Stimulated activated CD4-positive, alpha-beta T cell treated with anti-CD3 and anti-CD28 coated beads, Interleukin-12 subunit alpha, Interleukin-12 subunit beta, amount 100 ng/mL, for 24 hours (primary cell): ENCODE data around the gene GDF7.

ENCODE experiments used
- DNase-seq, 2 experiments: peaks; one replicate each; pipeline ENCODE4 v3.0.0-alpha.2; 2020; ENCODE audit warnings: low read depth in 2 of 2

Gene GDF7

DNA sequence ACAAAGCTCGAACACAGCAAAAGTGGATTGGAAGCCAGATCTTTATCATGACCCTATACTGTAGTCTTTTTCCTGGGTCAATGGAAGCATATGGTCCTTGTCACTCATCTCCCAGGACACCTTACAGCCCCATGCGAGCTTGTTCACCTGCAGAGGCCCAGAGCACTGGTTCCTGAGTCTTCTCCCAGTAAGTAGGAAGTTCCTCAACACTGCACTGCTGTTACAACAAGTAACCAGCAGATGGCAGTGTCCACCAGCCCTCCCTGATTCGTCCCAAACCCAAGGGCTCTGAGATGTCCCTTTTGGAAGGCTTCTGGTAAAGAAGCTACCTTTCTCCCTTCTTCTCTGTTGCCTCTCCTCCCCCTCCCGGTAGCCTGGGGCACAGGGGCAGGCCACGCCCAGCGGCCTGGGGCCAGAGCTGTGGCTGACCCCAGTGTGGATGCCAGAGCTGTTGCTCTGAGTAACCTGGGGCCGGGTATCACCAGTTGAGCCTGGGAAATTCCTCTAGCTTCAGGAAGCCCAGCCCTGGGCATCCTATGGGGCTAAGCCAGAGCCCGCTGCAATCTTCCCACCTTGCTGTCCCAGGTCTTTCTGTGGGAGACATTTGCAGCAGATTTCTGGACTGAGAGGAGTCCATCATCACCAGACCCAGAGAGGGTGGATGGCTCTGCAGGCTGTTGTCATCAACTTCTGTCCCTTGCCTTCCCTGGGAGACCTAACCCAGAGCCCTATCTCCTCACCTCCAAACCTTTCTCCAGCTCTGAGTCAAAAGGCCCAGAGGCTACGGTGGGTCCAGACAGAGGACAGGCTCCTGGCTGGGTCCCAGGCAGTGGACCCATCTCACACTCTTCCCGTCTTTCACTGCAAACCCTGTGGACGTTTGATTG is 5.3 kb upstream of the GDF7 start:
- peak; percentile 38 to 57 for DNase-seq

GRCh38 chr2:20662308-20662937 is 4.5 kb upstream of the GDF7 start:
- DNase-seq = no peak

- DNase-seq = no peak
These were observed 3.5 kb upstream of the GDF7 start for GRCh38 chr2:20663196-20664070.

DNA sequence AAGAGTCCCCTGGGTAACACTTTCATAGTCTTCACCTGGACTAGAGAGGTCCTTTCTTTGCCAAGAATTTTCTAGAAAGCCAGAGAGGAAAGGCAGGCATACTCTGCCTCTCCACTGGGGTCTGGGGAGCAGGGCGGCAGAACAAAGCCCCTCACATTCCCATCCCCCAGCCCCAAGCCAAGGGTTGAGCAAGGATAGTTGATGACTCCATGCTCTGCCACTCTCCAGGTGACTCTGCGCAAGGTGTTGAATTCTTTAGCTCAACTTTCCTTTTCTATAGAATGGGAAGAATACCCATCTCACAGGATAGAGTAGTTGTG is 2.9 kb upstream of the GDF7 start:
- DNase-seq = no peak

DNA sequence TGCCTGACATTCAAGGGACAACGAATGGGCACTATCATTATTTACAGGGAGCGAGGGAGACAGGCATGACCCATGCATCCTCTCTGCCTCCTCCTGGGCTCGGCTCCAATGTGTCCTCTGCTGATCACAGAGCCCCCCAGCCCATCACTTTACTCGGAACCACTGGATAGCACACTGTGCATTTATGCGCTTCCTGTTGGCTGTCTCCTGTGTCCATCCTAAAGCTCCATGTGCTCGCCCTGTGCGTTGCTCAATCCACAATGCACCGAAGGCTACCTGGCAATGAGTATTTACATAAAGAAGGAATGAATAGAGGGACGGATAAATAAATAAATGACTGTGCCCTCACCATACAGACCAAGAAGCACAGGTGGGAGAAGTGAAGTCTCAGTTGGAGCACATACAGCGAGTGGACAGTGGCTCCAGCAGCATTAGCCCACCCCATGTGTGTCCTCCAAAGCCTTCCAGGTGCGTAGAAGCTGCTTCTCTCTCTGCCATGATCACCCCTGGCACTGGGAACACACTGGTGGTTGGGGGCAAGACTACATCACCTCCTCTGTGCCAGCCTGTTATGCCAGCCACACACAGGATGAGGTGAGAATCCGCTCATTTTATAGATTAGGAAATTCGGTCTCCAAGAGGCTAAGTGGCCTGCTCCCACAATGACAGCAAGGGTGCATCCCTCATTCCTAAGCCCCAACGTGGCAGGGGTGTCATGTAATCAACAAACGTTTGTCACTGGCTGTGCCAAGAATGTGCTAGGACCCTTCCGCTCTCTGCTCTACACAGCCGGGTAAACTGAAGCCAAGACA is 2.3 kb upstream of the GDF7 start:
- no peak for DNase-seq

- no peak for DNase-seq
These were observed 1.5 kb upstream of the GDF7 start for GRCh38 chr2:20665243-20666004.

DNA sequence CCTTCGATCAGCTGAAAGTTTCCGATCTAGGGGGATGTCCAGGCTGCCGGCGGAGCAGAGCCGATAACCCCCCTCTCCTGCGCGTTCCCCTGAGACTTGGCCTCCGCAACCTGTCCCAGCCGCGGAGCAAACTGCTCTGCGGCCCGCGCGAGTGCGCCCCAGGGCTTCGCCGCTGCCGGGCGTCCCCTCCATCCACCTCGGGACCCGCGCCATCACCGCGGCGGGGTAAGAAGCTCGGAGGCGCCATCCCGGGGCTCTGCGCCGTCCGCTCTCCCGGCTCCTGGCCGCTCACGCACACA is 990 bp upstream of the GDF7 start:
- DNase-seq = no peak

- DNase-seq = no peak
These were observed 197 bp downstream of the GDF7 start for GRCh38 chr2:20667151-20667530.

- no peak for DNase-seq
These were observed 822 bp downstream of the GDF7 start for GRCh38 chr2:20667531-20668401.

- DNase-seq = no peak
These were observed 1.5 kb downstream of the GDF7 start for GRCh38 chr2:20668451-20668850.

DNA sequence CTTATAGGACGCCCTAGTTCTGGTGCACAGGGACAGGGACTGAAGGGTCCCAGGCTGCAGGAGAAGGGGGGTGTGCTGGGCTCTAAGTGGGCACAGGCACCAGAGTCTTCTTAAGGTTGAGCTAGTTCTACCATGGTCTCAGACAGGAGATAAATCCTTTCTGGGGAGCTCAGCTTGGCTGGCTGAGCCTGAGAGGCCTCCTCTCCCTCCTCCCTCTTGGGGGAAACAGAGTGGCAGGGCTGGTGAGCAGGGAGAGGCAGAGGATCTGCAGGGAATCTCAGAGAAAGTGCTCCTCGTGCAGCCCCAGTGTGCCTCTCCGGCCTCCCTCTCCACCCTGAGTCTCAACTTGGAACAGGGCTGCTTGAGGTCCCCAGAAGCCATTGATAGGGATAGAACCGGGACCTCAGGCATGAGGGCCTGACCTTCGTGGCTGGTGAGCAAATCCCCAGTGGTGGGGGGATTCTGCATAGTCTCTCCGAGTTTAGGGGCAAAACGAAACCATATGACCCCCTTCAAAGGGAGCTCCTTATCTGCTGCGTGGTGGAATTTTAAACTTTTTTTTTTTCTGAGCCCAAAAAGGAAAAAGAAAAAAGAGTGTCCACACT is 2.0 kb downstream of the GDF7 start:
- DNase-seq = no peak

GRCh38 chr2:20669562-20670314 is 2.8 kb downstream of the GDF7 start:
- no peak for DNase-seq

- no peak for DNase-seq
These were observed 3.5 kb downstream of the GDF7 start for GRCh38 chr2:20670315-20671035.

GRCh38 chr2:20671036-20671735 is 4.2 kb downstream of the GDF7 start:
- no peak for DNase-seq

- DNase-seq = no peak
These were observed 4.8 kb downstream of the GDF7 start for GRCh38 chr2:20671736-20672080.

DNA sequence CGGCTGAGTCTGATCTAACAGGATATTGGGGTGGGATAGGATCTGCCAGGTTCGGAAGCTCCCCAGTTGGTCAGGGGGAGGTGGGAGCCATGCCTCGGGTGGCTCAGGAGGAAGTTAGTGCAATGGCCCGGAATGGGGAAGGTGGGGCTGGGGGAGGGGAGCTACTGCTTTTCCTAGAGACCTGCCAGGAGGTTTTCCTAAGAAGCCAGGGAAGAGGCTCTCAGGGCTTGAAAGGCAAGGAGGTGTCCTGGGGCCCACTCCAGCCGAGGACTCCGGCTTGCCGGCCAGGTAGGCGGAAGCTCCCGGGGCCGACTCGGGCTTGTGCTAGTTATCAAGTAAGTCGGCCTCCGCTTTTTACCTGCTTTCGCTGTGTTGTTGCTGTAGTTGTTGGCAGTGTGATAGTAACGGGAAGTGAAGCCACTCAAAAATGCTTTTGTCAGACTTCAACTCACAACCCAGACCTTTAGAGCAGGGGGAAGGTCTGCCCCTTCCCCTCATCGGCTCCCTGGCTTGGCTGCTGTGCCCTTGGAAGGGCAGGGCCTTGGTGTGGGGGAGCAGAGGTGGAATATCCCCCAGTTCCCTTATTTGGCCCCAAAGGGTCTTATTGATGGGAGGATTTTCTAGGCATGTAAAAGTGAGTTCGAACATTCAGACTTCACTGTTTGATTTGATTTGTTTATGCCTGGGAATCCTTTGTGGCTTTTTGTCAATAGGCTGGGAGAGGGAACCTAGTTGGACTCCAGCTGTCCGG is 5.4 kb downstream of the GDF7 start:
- DNase-seq = no peak

- DNase-seq = no peak
These were observed 6.9 kb downstream of the GDF7 start for GRCh38 chr2:20673686-20674308.
